Lower lobe of right lung (tissue), 2 donors: ENCODE results near the gene GPR119. TPM values are rescaled to one million over a fixed set of nuclear protein-coding genes. Genes with fewer than 3 reads are reported as not detected.
"Not testable (repeated sequence)": the region's sequence is repeated elsewhere in the genome, so short reads cannot be mapped to it uniquely, and the experiment has no call there.

Experiments used
- ATAC-seq, 2 donors: fragments of 200-7000 bp; cut with Tn5 transposase; one replicate each; pipeline ENCODE4 v1.9.1; 2020 to 2022; ENCODE audit warnings: mild to moderate bottlenecking in 2 of 2, moderate library complexity in 2 of 2
- DNase-seq: peaks from one replicate; pipeline ENCODE4 v3.0.0-alpha.2; 2020
- H3K27ac ChIP-seq: fragments of 200-600 bp; one replicate; pipeline ENCODE4 v1.8.0; 2022
- H3K27me3 ChIP-seq: fragments of 200-600 bp; one replicate; pipeline ENCODE4 v1.8.0; 2022; ENCODE audit warnings: low read depth
- H3K36me3 ChIP-seq: fragments of 200-600 bp; one replicate; pipeline ENCODE4 v1.8.0; 2022; ENCODE audit warnings: mild to moderate bottlenecking
- H3K4me1 ChIP-seq: fragments of 200-600 bp; one replicate; pipeline ENCODE4 v1.8.0; 2022
- H3K4me3 ChIP-seq: fragments of 200-600 bp; one replicate; pipeline ENCODE4 v1.8.0; 2022; ENCODE audit warnings: mild to moderate bottlenecking
- H3K9me3 ChIP-seq: fragments of 200-600 bp; one replicate; pipeline ENCODE4 v1.8.0; 2022
- intact Hi-C: fragments of 100-400 bp; cut with DNase I; formaldehyde crosslinking; loops from one replicate; pipeline ENCODE4 v1.11.0; 2022
- total RNA-seq: library from RNA; stranded (reverse); fragmentation: NEBNext Ultra II Directional; extraction: Animal tissue kit (Norgen Biotek cat#: 25700); gene quantifications from one replicate; pipeline ENCODE4 v1.2.1, GENCODE V29; 2021
- TF ChIP-seq, protein P1 (sequence below): fragments of 200-600 bp; IDR thresholded peaks from one replicate; pipeline ENCODE4 v1.8.0; 2022; ENCODE audit warnings: antibody characterized with exemption, mild to moderate bottlenecking
- donor health status: DM: no; HTN: yes; CAD: no; lungs with severe emphysema.

GPR119 gene
- total RNA-seq, 1 donor from 2014 or later: not detected

- TF ChIP-seq, protein P1, sequence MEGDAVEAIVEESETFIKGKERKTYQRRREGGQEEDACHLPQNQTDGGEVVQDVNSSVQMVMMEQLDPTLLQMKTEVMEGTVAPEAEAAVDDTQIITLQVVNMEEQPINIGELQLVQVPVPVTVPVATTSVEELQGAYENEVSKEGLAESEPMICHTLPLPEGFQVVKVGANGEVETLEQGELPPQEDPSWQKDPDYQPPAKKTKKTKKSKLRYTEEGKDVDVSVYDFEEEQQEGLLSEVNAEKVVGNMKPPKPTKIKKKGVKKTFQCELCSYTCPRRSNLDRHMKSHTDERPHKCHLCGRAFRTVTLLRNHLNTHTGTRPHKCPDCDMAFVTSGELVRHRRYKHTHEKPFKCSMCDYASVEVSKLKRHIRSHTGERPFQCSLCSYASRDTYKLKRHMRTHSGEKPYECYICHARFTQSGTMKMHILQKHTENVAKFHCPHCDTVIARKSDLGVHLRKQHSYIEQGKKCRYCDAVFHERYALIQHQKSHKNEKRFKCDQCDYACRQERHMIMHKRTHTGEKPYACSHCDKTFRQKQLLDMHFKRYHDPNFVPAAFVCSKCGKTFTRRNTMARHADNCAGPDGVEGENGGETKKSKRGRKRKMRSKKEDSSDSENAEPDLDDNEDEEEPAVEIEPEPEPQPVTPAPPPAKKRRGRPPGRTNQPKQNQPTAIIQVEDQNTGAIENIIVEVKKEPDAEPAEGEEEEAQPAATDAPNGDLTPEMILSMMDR: no peak
- Histone ChIP-seq H3K4me1 (no peaks in the 10 kb centered on the region), H3K9me3 (no peaks in the 10 kb centered on the region), H3K27ac (no peak overlapping the region), H3K36me3 (peaks cover 16% of the 10 kb centered on the region), H3K4me3 (no peak overlapping the region), H3K27me3 (no peaks in the 10 kb centered on the region)
- intact Hi-C loops: no loop called here
- ATAC-seq (no peak), DNase-seq (no peak)
Measured at GRCh38 chrX:130376077-130376476, 9.4 kb downstream of the GPR119 start.

DNA sequence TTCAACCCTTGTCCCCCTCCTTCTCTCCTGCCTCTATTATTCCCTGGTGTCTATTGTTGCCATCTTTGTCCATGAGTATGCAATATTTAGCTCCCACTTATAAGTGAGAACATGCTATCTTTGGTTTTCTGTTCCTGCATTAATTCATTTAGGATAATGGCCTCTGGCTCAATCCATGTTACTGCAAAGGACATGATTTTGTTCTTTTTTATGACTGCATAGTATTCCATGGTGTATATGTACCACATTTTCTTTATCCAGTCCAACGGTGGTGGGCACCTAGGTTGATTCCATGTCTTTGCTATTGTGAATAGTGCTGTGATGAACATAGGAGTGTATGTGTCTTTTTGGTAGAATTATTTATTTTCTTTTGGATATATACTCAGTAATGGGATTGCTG lies 33.4 kb downstream of the GPR119 start:
- H3K4me3 ChIP-seq, H3K4me1 ChIP-seq, intact Hi-C loops, H3K27me3 ChIP-seq, ATAC-seq, H3K9me3 ChIP-seq, DNase-seq, H3K27ac ChIP-seq: not testable (repeated sequence)
- peaks cover 20% of the 10 kb centered on the region for H3K36me3 ChIP-seq

GRCh38 chrX:130351567-130351966 lies 33.9 kb downstream of the GPR119 start:
- no peaks in the 10 kb centered on the region for H3K9me3 ChIP-seq
- no peak overlapping the region for H3K4me3 ChIP-seq
- H3K36me3 ChIP-seq: peaks cover 20% of the 10 kb centered on the region
- TF ChIP-seq, protein P1: no peak
- DNase-seq (no peak), ATAC-seq (no peak)
- intact Hi-C loops: no loop called here
- no peaks in the 10 kb centered on the region for H3K4me1 ChIP-seq
- H3K27me3 ChIP-seq: no peaks in the 10 kb centered on the region
- no peak overlapping the region for H3K27ac ChIP-seq

DNA sequence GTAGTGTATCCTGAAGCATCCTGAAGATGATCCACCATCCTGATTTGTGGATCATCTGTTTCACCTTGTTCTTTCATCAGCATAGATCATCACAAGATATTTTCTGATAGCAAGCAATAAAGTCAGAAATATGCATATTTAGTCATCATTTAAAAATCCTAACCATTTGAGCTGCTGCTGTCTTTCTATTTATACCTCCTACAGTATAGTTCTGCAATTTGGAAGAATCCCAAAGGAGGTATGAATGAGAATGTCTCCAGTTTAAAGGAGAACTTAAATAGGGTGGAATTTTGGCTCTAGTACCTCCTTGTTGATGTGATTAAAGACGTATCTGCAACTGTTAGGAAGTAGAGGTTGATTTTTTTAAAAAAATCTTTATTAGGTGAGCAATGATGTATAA lies 38.2 kb downstream of the GPR119 start:
- Histone ChIP-seq H3K9me3 (no peaks in the 10 kb centered on the region), H3K36me3 (peaks cover 20% of the 10 kb centered on the region), H3K27ac (no peak overlapping the region), H3K27me3 (no peaks in the 10 kb centered on the region), H3K4me1 (no peaks in the 10 kb centered on the region), H3K4me3 (no peak overlapping the region)
- no peak for DNase-seq
- TF ChIP-seq, protein P1: no peak
- intact Hi-C loops: no loop called here
- no peak for ATAC-seq

DNA sequence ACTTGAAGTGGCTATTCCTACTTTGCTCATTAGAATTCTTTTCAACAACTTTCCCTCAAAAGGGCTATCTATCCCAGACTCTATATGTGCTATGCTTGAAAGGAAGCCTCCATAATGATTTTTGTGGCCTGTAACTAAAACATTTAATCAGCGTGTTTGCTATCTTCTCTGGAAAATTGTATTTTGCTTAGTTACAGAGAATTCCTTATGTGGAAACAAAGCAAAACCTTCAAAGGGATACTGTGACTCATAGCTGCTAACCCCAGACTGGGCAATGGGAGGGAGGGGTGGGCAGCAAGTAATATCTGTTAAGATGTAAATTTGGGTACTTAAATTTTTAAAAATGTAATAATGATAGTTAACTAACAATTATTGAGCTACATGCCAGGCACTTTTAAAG lies 42.1 kb downstream of the GPR119 start:
- H3K36me3 ChIP-seq: no peaks in the 10 kb centered on the region
- TF ChIP-seq, protein P1: no peak
- intact Hi-C loops: no loop called here
- H3K4me1 ChIP-seq: no peaks in the 10 kb centered on the region
- DNase-seq (no peak), ATAC-seq (no peak)
- H3K4me3 ChIP-seq: no peak overlapping the region
- no peaks in the 10 kb centered on the region for H3K9me3 ChIP-seq
- no peak overlapping the region for H3K27ac ChIP-seq
- no peaks in the 10 kb centered on the region for H3K27me3 ChIP-seq

GRCh38 chrX:130340271-130340670 lies 45.2 kb downstream of the GPR119 start:
- intact Hi-C loops: no loop called here
- peak in 1 of 2 donors; percentile 12 for ATAC-seq
- TF ChIP-seq, protein P1: no peak

More at GRCh38 chrX:130340271-130340670, 45.2 kb downstream of the GPR119 start:
- H3K4me3 ChIP-seq: peak overlapping the region; percentile 70
- no peak for DNase-seq
- H3K27me3 ChIP-seq: no peaks in the 10 kb centered on the region
- H3K9me3 ChIP-seq: no peaks in the 10 kb centered on the region
- H3K4me1 ChIP-seq: no peaks in the 10 kb centered on the region
- no peaks in the 10 kb centered on the region for H3K36me3 ChIP-seq
- peak overlapping the region; percentile 79 for H3K27ac ChIP-seq
